ENCODE measurements around the gene RBP5. TPM values are rescaled to one million over a fixed set of nuclear protein-coding genes. Genes with fewer than 3 reads are reported as not detected.

Gene RBP5
- total RNA-seq, result 0.62 TPM
- long read RNA-seq, partial matches to known transcripts, result 0 of 3 reads
- long read RNA-seq, other reads (novel, unspliced or antisense), result 3 of 3 reads

- no peak for DNase-seq (ENCODE audit: low spot score)
- intact Hi-C loops (cut with DNase I), result no loop called here
These were observed at the start of gene RBP5 for GRCh38 chr12:7128681-7129286. Gene RBP5, minus strand, starts transcription at chr12:7128889. Its CDS starts 114 bp downstream, at chr12:7128775.

- intact Hi-C loops (cut with DNase I), result no loop called here
- no peak for DNase-seq (ENCODE audit: low spot score)
These were observed 49.8 kb upstream of the RBP5 start for GRCh38 chr12:7178481-7178880.

GRCh38 chr12:7176595-7176994 lies 47.9 kb upstream of the RBP5 start:
- intact Hi-C loops (cut with DNase I), result no loop called here
- DNase-seq (ENCODE audit: low spot score), result no peak

GRCh38 chr12:7175493-7175892 lies 46.8 kb upstream of the RBP5 start:
- intact Hi-C loops (cut with DNase I), result no loop called here

GRCh38 chr12:7171854-7172253 lies 43.2 kb upstream of the RBP5 start:
- no peak for DNase-seq (ENCODE audit: low spot score)

More at GRCh38 chr12:7175493-7175892, 46.8 kb upstream of the RBP5 start:
- DNase-seq (ENCODE audit: low spot score), result no peak

GRCh38 chr12:7169951-7170350 lies 41.3 kb upstream of the RBP5 start:
- intact Hi-C loops (cut with DNase I), result no loop called here

More at GRCh38 chr12:7171854-7172253, 43.2 kb upstream of the RBP5 start:
- intact Hi-C loops (cut with DNase I), result no loop called here

GRCh38 chr12:7162691-7163114 lies 34.0 kb upstream of the RBP5 start:
- intact Hi-C loops (cut with DNase I), result no loop called here
- no peak for DNase-seq (ENCODE audit: low spot score)

More at GRCh38 chr12:7169951-7170350, 41.3 kb upstream of the RBP5 start:
- DNase-seq (ENCODE audit: low spot score), result no peak

- intact Hi-C loops (cut with DNase I), result no loop called here
- no peak for DNase-seq (ENCODE audit: low spot score)
These were observed 33.1 kb upstream of the RBP5 start for GRCh38 chr12:7161811-7162210.

- intact Hi-C loops (cut with DNase I), result no loop called here
- DNase-seq (ENCODE audit: low spot score), result no peak
These were observed 32.6 kb upstream of the RBP5 start for GRCh38 chr12:7161327-7161726.

GRCh38 chr12:7160183-7160582 lies 31.5 kb upstream of the RBP5 start:
- DNase-seq (ENCODE audit: low spot score), result no peak
- intact Hi-C loops (cut with DNase I), result no loop called here

- intact Hi-C loops (cut with DNase I), result no loop called here
- DNase-seq (ENCODE audit: low spot score), result no peak
These were observed 30.3 kb upstream of the RBP5 start for GRCh38 chr12:7158781-7159609.

GRCh38 chr12:7157391-7157790 lies 28.7 kb upstream of the RBP5 start:
- no peak for DNase-seq (ENCODE audit: low spot score)
- intact Hi-C loops (cut with DNase I), result no loop called here

GRCh38 chr12:7156259-7157197 lies 27.8 kb upstream of the RBP5 start:
- intact Hi-C loops (cut with DNase I), result no loop called here
- no peak for DNase-seq (ENCODE audit: low spot score)

- DNase-seq (ENCODE audit: low spot score), result no peak
- intact Hi-C loops (cut with DNase I), result no loop called here
These were observed 26.9 kb upstream of the RBP5 start for GRCh38 chr12:7155471-7156034.

GRCh38 chr12:7154901-7155470 lies 26.3 kb upstream of the RBP5 start:
- no peak for DNase-seq (ENCODE audit: low spot score)
- intact Hi-C loops (cut with DNase I), result no loop called here

GRCh38 chr12:7154042-7154441 lies 25.4 kb upstream of the RBP5 start:
- intact Hi-C loops (cut with DNase I), result no loop called here

GRCh38 chr12:7152818-7153217 lies 24.1 kb upstream of the RBP5 start:
- DNase-seq (ENCODE audit: low spot score), result no peak
- intact Hi-C loops (cut with DNase I), result no loop called here

More at GRCh38 chr12:7154042-7154441, 25.4 kb upstream of the RBP5 start:
- no peak for DNase-seq (ENCODE audit: low spot score)

GRCh38 chr12:7151532-7151931 lies 22.8 kb upstream of the RBP5 start:
- no peak for DNase-seq (ENCODE audit: low spot score)
- intact Hi-C loops (cut with DNase I), result no loop called here

GRCh38 chr12:7150841-7151240 lies 22.2 kb upstream of the RBP5 start:
- intact Hi-C loops (cut with DNase I), result no loop called here
- DNase-seq (ENCODE audit: low spot score), result no peak
